Mesenchymal stem cell (in vitro differentiated cells and primary cell): Measurements from ENCODE around the gene SLC49A3.

Experiments used
- DNase-seq: peaks from one replicate; pipeline ENCODE4 v3.0.0-alpha.2; 2013
- H2AFZ ChIP-seq: one replicate; pipeline ENCODE4 v1.6.1; 2013; ENCODE audit warnings: low read depth, mild to moderate bottlenecking, control low read depth, inconsistent platforms, low read length, moderate library complexity
- H2AK5ac ChIP-seq: 2 replicates; pipeline ENCODE4 v1.6.1; 2013; ENCODE audit warnings: low read length, moderate library complexity, mild to moderate bottlenecking, inconsistent platforms; ENCODE audit not compliant: severe bottlenecking
- H2BK120ac ChIP-seq: one replicate; pipeline ENCODE4 v1.6.1; 2013; ENCODE audit warnings: low read depth, mild to moderate bottlenecking, inconsistent platforms, low read length, moderate library complexity
- H2BK12ac ChIP-seq, 2 experiments: one replicate each; pipeline ENCODE4 v1.6.1; 2013; ENCODE audit warnings: inconsistent platforms in 2 of 2, low read length in 2 of 2, mild to moderate bottlenecking in 2 of 2, moderate library complexity in 2 of 2, control low read depth in 1 of 2
- H2BK15ac ChIP-seq: one replicate; pipeline ENCODE4 v1.6.1; 2013; ENCODE audit warnings: mild to moderate bottlenecking, low read depth, inconsistent platforms; ENCODE audit not compliant: poor library complexity, severe bottlenecking
- H2BK5ac ChIP-seq: 2 replicates; pipeline ENCODE4 v1.6.1; 2013; ENCODE audit warnings: low read depth, mild to moderate bottlenecking, low read length, control low read depth, inconsistent platforms; ENCODE audit not compliant: poor library complexity, severe bottlenecking
- H3K14ac ChIP-seq, 2 experiments: one replicate each; pipeline ENCODE4 v1.6.1; 2013; ENCODE audit warnings: inconsistent platforms in 2 of 2, low read length in 2 of 2, control low read depth in 1 of 2, mild to moderate bottlenecking in 1 of 2, moderate library complexity in 1 of 2
- H3K18ac ChIP-seq, 2 experiments: one replicate each; pipeline ENCODE4 v1.6.1; 2013; ENCODE audit warnings: inconsistent platforms in 2 of 2, low read length in 2 of 2, control low read depth in 1 of 2, low read depth in 1 of 2, mild to moderate bottlenecking in 1 of 2
- H3K23ac ChIP-seq, 2 experiments: one replicate each; pipeline ENCODE4 v1.6.1; 2013; ENCODE audit warnings: inconsistent platforms in 2 of 2, low read length in 2 of 2, mild to moderate bottlenecking in 2 of 2, moderate library complexity in 2 of 2, control low read depth in 1 of 2
- H3K27ac ChIP-seq: 2 replicates; pipeline ENCODE4 v1.5.1; 2013; ENCODE audit warnings: mild to moderate bottlenecking, moderate library complexity, low read length, control low read depth, inconsistent platforms; ENCODE audit not compliant: poor library complexity, severe bottlenecking
- H3K27me3 ChIP-seq, 2 experiments: 2 replicates each; pipeline versions ENCODE4 v1.6.1 to v1.7.0; 2013; ENCODE audit warnings: low read length in 2 of 2, mild to moderate bottlenecking in 2 of 2, moderate library complexity in 2 of 2, control low read depth in 1 of 2, inconsistent platforms in 1 of 2; ENCODE audit not compliant: control insufficient read depth in 1 of 2, insufficient read depth in 1 of 2
- H3K36me3 ChIP-seq, 2 experiments: 2 replicates each; pipeline versions ENCODE4 v1.6.1 to v1.7.0; 2013; ENCODE audit warnings: low read length in 2 of 2, control low read depth in 1 of 2, inconsistent platforms in 1 of 2, low read depth in 1 of 2, mild to moderate bottlenecking in 1 of 2; ENCODE audit not compliant: insufficient read depth in 2 of 2, control insufficient read depth in 1 of 2
- H3K4ac ChIP-seq, 2 experiments: one replicate each; pipeline ENCODE4 v1.6.1; 2013; ENCODE audit warnings: inconsistent platforms in 2 of 2, low read length in 2 of 2, mild to moderate bottlenecking in 2 of 2, moderate library complexity in 2 of 2, control low read depth in 1 of 2, low read depth in 1 of 2
- H3K4me1 ChIP-seq: 2 replicates; pipeline ENCODE4 v1.6.1; 2013; ENCODE audit warnings: low read depth, low read length, control low read depth; ENCODE audit not compliant: control insufficient read depth, insufficient read depth
- H3K4me2 ChIP-seq: 2 replicates; pipeline ENCODE4 v1.6.1; 2013; ENCODE audit warnings: low read length, mild to moderate bottlenecking, inconsistent platforms; ENCODE audit not compliant: poor library complexity, severe bottlenecking
- H3K4me3 ChIP-seq, 2 experiments: 2 replicates each; pipeline versions ENCODE4 v1.5.1 to v1.7.0; 2013; ENCODE audit warnings: low read length in 2 of 2, mild to moderate bottlenecking in 2 of 2, control low read depth in 1 of 2, low read depth in 1 of 2; ENCODE audit not compliant: insufficient read depth in 1 of 2
- H3K79me1 ChIP-seq: replicated peaks from 2 replicates; pipeline ENCODE4 v1.6.1; 2013; ENCODE audit warnings: mild to moderate bottlenecking, control low read depth, low read length, inconsistent platforms; ENCODE audit not compliant: poor library complexity, severe bottlenecking
- H3K9ac ChIP-seq: 2 replicates; pipeline ENCODE4 v1.7.0; 2013; ENCODE audit warnings: mild to moderate bottlenecking, low read length, moderate library complexity
- H3K9me3 ChIP-seq: 2 replicates; pipeline ENCODE4 v1.7.0; 2013; ENCODE audit warnings: mild to moderate bottlenecking, low read length; ENCODE audit not compliant: control insufficient read depth
- H4K8ac ChIP-seq: one replicate; pipeline ENCODE4 v1.6.1; 2013; ENCODE audit warnings: inconsistent platforms, mild to moderate bottlenecking, low read length, moderate library complexity
- H4K91ac ChIP-seq: one replicate; pipeline ENCODE4 v1.6.1; 2013; ENCODE audit warnings: mild to moderate bottlenecking, low read length, inconsistent platforms
- WGBS: methylation state at CpG from one replicate; pipeline ENCODE4 v1.1.7; 2013; ENCODE audit warnings: mixed read lengths; 5-methylcytosine and 5-hydroxymethylcytosine counted together

SLC49A3 gene

DNA sequence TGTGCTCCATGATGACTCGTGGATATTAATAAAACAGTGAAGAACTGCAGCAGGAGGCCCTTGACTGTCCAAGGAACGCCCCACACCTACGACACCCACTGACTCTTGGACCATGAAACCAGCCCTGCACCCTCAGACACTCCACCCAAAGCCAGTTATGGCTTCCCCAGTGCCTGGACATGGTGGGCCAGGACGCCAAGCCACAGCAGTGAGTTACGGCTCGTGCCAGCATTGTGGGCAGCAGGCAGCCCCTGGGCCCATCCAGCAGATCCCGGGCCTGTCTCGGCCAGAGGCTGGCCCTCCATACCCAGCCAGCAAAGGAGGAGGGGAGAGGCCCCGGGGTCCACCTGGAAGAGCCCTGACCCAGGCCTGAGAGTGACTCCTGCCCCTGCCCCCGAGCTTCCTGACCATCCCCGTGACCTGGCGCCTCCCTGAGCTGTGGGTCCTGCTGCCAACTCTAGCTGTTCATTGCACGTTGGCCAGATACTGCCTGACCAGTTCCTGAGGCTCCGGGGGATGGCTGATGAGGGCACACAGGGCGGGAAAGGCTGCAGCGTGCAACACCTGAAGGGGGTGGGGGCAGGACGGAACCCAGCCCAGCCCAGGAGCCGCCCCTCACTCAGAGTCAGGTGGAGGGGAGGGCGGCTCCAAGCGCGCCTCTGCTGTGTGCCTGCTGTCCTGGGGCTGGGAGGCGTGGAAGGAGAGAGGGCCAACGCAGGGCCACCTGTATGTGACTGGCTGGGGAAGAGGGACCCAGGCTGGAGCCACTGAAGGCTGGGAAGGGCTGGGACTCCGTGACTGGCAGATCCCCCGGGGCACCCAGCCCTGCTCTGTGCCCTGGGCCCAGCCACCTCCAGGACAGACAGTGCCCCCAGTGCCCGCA is 739 bp downstream of the SLC49A3 start:
- H2BK120ac ChIP-seq: peak overlapping the region; percentile 46
- peak overlapping the region; percentile 23 to 26 for H2BK12ac ChIP-seq
- H3K27me3 ChIP-seq: peaks cover 0 to 3% of the 10 kb centered on the region in 2 experiments
- peak overlapping the region; percentile 88 for H3K9ac ChIP-seq
- H3K36me3 ChIP-seq: peaks cover 7 to 11% of the 10 kb centered on the region in 2 experiments
- peak overlapping the region in 1 of 2 experiments; percentile 93 for H3K14ac ChIP-seq
- H3K4me2 ChIP-seq: peak overlapping the region; percentile 66
- H3K27ac ChIP-seq: no peak overlapping the region
- H4K8ac ChIP-seq: peak overlapping the region; percentile 99
- peak overlapping the region; percentile 56 for H2BK15ac ChIP-seq
- no peak for DNase-seq
- peak overlapping the region; percentile 55 to 83 for H3K4me3 ChIP-seq
- H2BK5ac ChIP-seq: no peak overlapping the region
- no peak overlapping the region for H2AFZ ChIP-seq
- peak overlapping the region; percentile 92 for H4K91ac ChIP-seq
- H3K9me3 ChIP-seq: no peaks in the 10 kb centered on the region
- peaks cover 49% of the 10 kb centered on the region for H3K4me1 ChIP-seq
- peaks cover 2% of the 10 kb centered on the region for H3K79me1 ChIP-seq
- H2AK5ac ChIP-seq: no peak overlapping the region
- H3K18ac ChIP-seq: peak overlapping the region; percentile 23 to 86
- peak overlapping the region; percentile 5 to 82 for H3K4ac ChIP-seq
- 84% methylated on average over 24 of the region's 26 CpGs for WGBS
- H3K23ac ChIP-seq: peak overlapping the region in 1 of 2 experiments; percentile 17

DNA sequence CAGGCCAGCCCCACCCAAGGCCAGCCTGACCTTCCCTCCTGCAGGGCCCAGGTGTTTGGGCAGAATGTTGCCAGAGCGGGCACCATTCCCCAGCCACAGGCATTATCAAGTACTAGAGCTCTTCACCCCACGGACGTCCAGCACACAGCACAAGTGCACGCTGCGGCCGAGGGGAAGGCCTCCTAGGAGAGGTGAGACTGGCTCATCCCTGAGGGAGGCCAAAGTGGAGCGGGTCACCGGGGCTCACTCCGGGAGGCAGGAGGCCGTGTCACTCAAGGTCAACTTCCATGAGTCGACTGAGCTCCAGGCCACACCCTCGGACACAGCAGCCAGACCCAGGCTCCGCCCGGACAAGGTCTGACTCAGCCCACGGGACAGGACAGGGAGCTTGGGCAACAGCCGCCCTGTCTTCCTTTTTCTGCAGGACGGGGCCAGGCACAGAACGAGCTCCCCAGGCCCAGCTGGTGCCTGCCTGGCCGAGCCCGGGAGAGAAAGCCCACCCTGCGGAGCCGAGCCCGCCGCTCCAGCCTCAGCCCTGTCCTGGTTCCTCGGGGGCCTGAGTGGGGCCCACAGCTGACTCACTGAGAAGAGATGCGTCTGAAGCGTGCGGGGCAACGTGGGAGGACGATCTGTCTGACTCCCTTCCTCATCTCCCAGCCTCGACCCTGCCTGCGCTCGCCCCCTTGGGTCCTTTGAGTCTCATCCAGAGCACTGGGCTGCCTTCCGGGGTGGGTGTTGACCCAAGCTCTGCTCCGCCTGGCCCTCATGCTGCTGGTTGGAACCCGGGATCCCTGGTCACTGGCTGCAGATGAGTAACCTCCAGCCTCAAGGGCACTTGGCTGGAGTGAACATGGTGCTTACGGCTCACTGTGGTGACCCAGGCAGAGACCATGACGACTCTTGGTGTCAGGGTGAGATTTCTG is 1.6 kb downstream of the SLC49A3 start:
- Histone ChIP-seq H4K8ac (peak overlapping the region; percentile 94), H2AFZ (peak overlapping the region; percentile 51), H2BK120ac (peak overlapping the region; percentile 2), H3K27ac (peak overlapping the region; percentile 7), H2AK5ac (no peak overlapping the region), H3K23ac (no peak overlapping the region), H2BK15ac (peak overlapping the region; percentile 44), H3K36me3 (peaks cover 15 to 16% of the 10 kb centered on the region in 2 experiments), H3K4me1 (peaks cover 50% of the 10 kb centered on the region), H2BK12ac (peak overlapping the region; percentile 69 to 99), H3K79me1 (peaks cover 2% of the 10 kb centered on the region), H4K91ac (peak overlapping the region; percentile 92), H3K27me3 (no peaks in the 10 kb centered on the region), H3K18ac (peak overlapping the region; percentile 35 to 77), H3K4ac (peak overlapping the region; percentile 29 to 50), H3K9me3 (no peaks in the 10 kb centered on the region), H3K14ac (peak overlapping the region in 1 of 2 experiments; percentile 79), H3K4me2 (peak overlapping the region; percentile 57), H3K9ac (peak overlapping the region; percentile 88), H3K4me3 (peak overlapping the region in 1 of 2 experiments; percentile 83), H2BK5ac (no peak overlapping the region)
- peak; percentile 94 for DNase-seq
- WGBS: 40% methylated on average over 38 of the region's 38 CpGs

DNA sequence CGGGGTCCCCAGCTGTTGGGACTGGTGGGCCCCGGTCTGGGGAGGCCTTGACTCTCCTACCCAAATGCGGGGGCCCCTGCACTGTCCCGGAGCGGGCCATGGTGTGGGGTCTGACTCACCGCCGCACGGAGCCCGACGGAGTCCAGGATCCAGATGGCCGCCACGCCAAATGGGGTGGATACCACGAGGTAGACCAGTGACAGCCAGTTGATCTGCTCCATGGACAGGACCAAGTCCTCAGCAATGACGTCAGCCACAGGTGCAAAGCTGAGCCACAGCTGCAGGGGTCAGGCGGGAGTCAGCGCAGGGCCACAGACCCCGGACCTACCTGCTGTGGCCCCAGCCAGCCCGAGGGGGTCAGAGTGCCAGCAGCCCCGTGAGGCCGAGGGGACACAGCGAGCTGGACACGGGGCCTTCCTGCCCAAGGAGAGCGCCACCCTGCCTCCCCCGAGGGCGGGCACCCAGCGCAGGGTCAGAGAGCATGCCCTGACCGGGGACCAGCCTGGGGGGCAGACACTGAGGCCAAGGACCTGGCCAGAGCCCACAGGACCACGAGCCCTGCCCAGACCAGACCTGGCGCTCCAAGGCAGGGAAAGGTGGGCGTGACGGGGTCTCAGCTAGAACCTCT is 2.4 kb downstream of the SLC49A3 start:
- Histone ChIP-seq H4K91ac (peak overlapping the region; percentile 92), H3K27ac (peak overlapping the region; percentile 3), H4K8ac (peak overlapping the region; percentile 33), H3K23ac (no peak overlapping the region), H3K4me2 (no peak overlapping the region), H3K4ac (peak overlapping the region; percentile 29 to 50), H2BK5ac (no peak overlapping the region), H3K36me3 (peaks cover 18 to 21% of the 10 kb centered on the region in 2 experiments), H3K9ac (peak overlapping the region; percentile 45), H2AK5ac (peak overlapping the region; percentile 13), H2AFZ (peak overlapping the region; percentile 51), H2BK15ac (peak overlapping the region; percentile 88), H3K79me1 (peaks cover 2% of the 10 kb centered on the region), H2BK12ac (peak overlapping the region; percentile 69 to 99), H3K9me3 (no peaks in the 10 kb centered on the region), H3K4me1 (peaks cover 53% of the 10 kb centered on the region), H3K14ac (peak overlapping the region in 1 of 2 experiments; percentile 79), H2BK120ac (no peak overlapping the region), H3K18ac (peak overlapping the region; percentile 3 to 77), H3K27me3 (no peaks in the 10 kb centered on the region), H3K4me3 (peak overlapping the region in 1 of 2 experiments; percentile 83)
- WGBS: 96% methylated on average over 31 of the region's 31 CpGs
- DNase-seq: no peak
